NCI-H510A (cell line): ENCODE data around the gene DUSP22.
"Not testable (repeated sequence)": the region's sequence is repeated elsewhere in the genome, so short reads cannot be mapped to it uniquely, and the experiment has no call there.

Experiments used
- DNase-seq: peaks from one replicate; lab custom pipeline; 2025; lab: John Stamatoyannopoulos, UW

DUSP22 gene

GRCh38 chr6:279341-280029, 12.8 kb upstream of the DUSP22 start:
- no peak for DNase-seq

DNA sequence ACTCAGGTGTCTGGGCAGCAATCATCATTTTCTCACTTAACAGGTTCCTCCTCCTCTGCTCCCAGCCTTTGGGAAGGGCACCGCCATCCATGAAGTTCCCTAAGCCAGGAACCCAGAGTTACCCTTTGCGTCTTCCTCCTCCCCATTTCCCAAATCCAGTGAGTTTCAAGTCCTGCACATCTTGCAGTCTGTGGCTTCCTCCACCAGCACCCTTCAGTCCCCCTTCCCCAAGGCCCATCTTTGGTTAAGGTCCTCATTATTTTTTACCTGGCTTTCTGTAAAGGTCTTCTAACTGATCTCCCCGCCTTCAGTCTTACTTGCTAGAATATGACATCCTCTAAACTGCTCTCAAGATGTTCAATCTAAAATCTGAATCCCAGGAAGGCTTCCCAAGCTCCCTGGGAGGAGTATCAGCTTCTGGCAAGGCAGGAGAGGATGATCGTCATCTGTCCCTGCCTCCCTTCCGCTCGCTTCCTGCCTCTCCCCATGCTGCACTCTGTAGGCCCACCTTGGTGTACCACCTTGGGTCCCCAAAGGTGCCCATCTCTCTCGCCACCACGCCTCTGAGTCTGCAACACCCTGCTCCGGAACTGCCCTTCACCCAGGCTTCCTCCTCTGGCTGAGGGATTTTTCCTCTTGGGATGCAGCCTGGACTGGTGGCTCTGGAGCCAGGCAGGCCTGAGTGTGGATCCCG, 11.4 kb upstream of the DUSP22 start:
- DNase-seq: no peak

- DNase-seq: no peak
These were observed 10.7 kb upstream of the DUSP22 start for GRCh38 chr6:281469-282103.

- no peak for DNase-seq
These were observed 10.0 kb upstream of the DUSP22 start for GRCh38 chr6:282177-282866.

- no peak for DNase-seq
These were observed 9.3 kb upstream of the DUSP22 start for GRCh38 chr6:282867-283416.

DNA sequence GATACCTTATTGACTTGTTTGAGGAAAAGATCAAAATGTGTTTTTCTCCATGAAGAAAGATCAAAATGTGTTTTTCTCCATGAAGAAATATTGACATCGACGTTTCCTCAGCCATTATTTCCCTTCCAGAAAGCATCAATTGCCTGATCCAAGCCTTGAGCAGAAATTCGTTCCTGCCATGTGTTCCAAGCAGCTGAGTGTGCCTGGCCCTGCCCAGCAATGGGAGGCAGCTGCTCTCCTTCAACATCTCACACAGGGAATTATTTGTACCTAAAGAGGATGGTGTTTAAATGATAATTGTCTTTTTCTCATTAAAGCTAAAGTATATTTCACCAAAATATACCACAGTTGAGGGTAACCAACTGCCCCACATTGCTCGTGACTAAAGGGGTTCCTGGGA, 7.8 kb upstream of the DUSP22 start:
- DNase-seq: no peak

GRCh38 chr6:285030-285771, 7.1 kb upstream of the DUSP22 start:
- no peak for DNase-seq

- not testable (repeated sequence) for DNase-seq
These were observed 6.4 kb upstream of the DUSP22 start for GRCh38 chr6:285902-286301.

DNA sequence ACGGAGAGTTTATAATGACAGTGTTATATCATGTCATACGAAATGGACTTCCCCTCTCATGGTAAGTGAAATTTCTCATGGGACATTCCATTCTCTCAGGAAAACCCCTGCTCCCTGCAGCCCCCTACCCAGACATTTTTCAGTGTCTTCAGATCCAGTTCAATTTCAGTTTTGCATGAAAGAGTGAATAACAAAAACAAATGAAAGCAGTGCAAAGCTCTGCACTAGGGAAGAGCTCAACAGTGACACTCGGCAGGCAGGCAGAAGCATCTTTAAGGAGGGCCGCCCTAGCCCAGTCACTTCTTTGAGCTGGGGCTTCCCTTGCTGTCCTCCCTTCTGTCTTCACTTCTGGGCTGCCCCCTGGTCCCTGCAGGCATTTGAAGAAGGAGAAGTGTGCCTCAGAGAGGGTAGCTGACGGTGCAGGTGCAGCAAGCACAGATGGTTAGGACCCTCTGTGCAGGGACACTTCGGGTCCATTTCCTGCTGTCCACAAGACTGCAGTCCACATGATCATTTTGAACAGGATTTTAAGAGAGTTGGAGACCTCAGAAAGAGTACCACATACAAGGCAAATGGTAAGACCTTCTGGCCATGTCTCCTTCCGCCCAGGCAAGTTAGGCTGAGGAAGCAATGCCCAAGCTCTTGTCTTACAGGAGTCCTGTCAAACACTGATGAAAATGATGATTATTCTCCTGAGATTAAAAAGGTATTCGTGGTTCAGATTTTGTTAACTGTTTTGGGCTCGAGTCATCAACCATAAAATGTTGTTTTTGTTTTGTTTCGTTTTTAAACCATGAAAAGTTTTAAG, 5.4 kb upstream of the DUSP22 start:
- DNase-seq: no peak

- no peak for DNase-seq
These were observed 4.8 kb upstream of the DUSP22 start for GRCh38 chr6:287489-287860.

GRCh38 chr6:288866-289265, 3.4 kb upstream of the DUSP22 start:
- DNase-seq: no peak

DNA sequence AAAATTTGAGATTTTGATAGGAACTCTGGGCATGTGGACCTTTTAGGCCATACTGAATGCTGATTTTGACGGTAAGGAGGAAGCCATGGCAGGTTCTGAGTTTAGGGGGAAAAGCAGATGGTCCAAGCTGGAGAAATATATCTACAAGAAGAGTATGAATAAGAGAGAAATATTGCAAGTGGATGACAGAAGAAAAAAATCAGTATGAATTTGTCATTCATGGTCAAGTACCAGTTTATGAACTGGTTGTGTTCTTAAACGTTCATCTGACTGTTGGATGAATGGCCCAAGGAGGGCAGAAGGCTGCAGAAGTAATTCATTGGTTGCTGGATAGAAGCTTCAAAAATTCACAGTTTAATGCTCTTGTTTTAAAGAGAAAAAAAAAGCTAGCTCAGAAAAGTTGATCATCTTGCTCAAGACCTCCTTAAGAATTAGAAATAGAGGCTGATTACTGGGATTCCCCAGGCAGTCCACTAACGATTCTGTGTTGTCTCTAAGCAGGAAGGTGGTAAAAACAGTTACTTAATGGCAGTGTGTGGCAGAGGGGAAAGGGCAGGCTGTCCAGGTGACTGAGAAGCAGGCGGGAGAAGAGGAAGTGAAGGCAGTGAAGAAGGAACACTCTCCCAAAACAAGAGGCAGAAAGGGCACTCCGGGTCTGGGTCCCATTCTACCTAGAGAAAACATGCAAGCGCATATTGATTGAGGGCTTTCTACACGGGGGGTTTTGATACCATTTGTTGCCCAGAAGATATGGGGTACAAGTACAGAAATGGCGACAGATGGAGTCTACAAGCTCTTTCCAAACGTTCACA, 2.0 kb upstream of the DUSP22 start:
- no peak for DNase-seq

DNA sequence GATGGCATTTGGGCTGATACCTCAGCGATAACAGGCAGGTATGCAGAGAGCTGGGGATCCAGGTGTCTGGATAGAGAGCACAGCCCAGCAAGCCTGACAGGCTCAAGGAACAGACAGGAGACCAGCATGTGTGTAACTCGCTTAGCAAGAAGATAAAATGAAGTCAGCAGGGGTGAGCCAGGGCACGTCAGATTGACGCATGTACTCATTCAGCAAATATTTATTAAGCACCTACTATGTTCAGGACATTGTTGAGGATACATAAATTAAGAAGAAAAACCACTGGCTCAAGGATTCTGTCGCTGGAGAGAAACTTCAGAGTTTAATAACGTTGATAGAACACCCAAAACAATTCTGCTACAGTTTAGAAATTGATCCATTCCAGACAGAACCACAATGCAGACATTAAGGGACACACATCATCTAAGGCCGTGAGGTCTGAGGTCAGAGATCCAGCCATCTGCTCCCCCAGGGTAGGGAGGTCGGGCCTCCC, 1.0 kb upstream of the DUSP22 start:
- DNase-seq: no peak

- DNase-seq: no peak
These were observed 362 bp downstream of the DUSP22 start for GRCh38 chr6:292506-293192.

DNA sequence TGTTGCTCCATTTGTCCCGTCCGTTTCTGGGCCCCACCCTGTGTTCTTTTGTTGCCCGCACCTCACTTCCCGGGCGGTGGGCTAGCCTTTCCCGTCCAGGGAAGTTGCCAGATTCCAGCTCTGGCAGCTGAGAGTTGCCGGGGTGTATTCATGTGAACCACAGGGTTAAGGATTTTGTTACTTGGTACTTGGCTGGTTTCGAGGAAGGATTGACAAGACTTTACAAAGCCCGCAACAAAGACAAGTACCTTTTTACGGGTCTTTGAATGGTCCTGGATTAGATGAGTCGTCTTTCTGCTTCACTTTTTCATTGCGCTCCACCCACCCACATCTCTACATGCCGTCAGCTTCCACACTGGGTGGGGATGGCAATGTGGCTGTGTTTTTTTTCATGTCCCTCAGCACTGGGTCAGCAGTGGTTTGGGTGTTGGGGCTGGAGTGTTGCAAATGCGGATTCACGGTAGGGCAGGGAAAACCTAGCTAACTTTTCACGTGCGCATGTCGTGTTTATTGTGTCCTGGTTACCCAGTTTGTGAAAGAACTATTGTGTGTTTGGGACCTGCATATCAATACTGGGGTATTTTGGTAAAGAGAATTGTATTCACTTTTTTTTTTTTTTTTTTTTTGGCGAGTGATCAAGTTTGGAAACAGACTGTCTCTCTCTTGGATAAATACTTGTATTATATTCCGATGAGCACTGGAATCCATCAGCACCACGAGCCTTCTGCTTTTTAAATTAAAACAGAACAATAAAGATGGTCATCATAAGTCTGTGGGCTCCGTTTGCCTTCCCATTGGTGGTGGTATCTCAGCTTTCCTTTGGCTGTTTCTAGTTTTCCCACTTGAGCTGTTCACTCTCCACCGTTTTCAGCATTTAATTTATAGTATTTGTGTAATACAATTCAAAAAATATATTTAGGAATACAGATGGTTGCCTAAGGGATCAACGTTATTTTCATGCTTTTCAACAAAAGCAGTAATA, 1.2 kb downstream of the DUSP22 start:
- DNase-seq: no peak

- no peak for DNase-seq
These were observed 2.6 kb downstream of the DUSP22 start for GRCh38 chr6:294656-295565.
